PFSK-1 (cell line): ENCODE measurements around the gene MARCKSL1.

Experiments
- FOXP2 ChIP-seq: optimal IDR thresholded peaks from 2 replicates; pipeline ENCODE3; 2011; ENCODE audit warnings: borderline replicate concordance, control low read depth, inconsistent platforms; ENCODE audit not compliant: insufficient read depth; ENCODE audit errors: extremely low read length, extremely low read depth
- POLR2AphosphoS5 ChIP-seq: IDR thresholded peaks from 2 replicates; pipeline ENCODE4 v1.6.1; 2012; ENCODE audit warnings: low read depth, mild to moderate bottlenecking, control low read depth, low read length, moderate library complexity
- REST ChIP-seq, 2 experiments: IDR thresholded peaks; 2 replicates each; pipeline versions ENCODE4 v1.6.1 to v1.8.0; 2011 to 2012; ENCODE audit warnings: low read depth in 2 of 2, low read length in 2 of 2, control low read depth in 1 of 2, inconsistent platforms in 1 of 2, mild to moderate bottlenecking in 1 of 2, moderate library complexity in 1 of 2; ENCODE audit not compliant: insufficient read depth in 1 of 2
- SIN3A ChIP-seq: IDR thresholded peaks from 2 replicates; pipeline ENCODE4 v1.6.1; 2012; ENCODE audit warnings: mild to moderate bottlenecking, low read length, moderate library complexity, borderline replicate concordance; ENCODE audit not compliant: insufficient read depth
- TAF1 ChIP-seq: IDR thresholded peaks from 2 replicates; pipeline ENCODE4 v1.6.1; 2012; ENCODE audit warnings: low read length, control low read depth, borderline replicate concordance; ENCODE audit not compliant: insufficient read depth

MARCKSL1 gene

GRCh38 chr1:32334864-32335534 is 1.0 kb downstream of the MARCKSL1 start:
- TF ChIP-seq FOXP2 (peak; percentile 25), REST (IDR thresholded peaks at IDR 0.05; ENCODE audit: insufficient read depth in 1 of 2, low read depth in 2 of 2, low read length in 2 of 2) (no peak), POLR2AphosphoS5 (no peak), SIN3A (no peak), TAF1 (no peak)

- TF ChIP-seq REST (IDR thresholded peaks at IDR 0.05; ENCODE audit: insufficient read depth in 1 of 2, low read depth in 2 of 2, low read length in 2 of 2), result no peak
- no peak for TF ChIP-seq SIN3A
- TF ChIP-seq FOXP2, result no peak
- no peak for TF ChIP-seq TAF1
- TF ChIP-seq POLR2AphosphoS5, result no peak
Measured at GRCh38 chr1:32334274-32334861, 1.7 kb downstream of the MARCKSL1 start.

GRCh38 chr1:32333251-32333963 is 2.6 kb downstream of the MARCKSL1 start:
- TF ChIP-seq FOXP2 (no peak), TAF1 (no peak)

- TF ChIP-seq FOXP2 (no peak), REST (IDR thresholded peaks at IDR 0.05; ENCODE audit: insufficient read depth in 1 of 2, low read depth in 2 of 2, low read length in 2 of 2) (no peak), TAF1 (no peak), POLR2AphosphoS5 (no peak), SIN3A (no peak)
Measured at GRCh38 chr1:32332290-32333079, 3.5 kb downstream of the MARCKSL1 start.

GRCh38 chr1:32331549-32331948 is 4.5 kb downstream of the MARCKSL1 start:
- no peak for TF ChIP-seq POLR2AphosphoS5
- no peak for TF ChIP-seq SIN3A
- TF ChIP-seq REST (IDR thresholded peaks at IDR 0.05; ENCODE audit: insufficient read depth in 1 of 2, low read depth in 2 of 2, low read length in 2 of 2), result no peak
- TF ChIP-seq TAF1, result no peak
- TF ChIP-seq FOXP2, result no peak
